GM23338 (cell line): Measurements from ENCODE around the gene HIVEP3. TPM values are rescaled to one million over a fixed set of nuclear protein-coding genes. Genes with fewer than 3 reads are reported as not detected.

Experiments
- ATAC-seq: fragments of 200-7000 bp; cut with Tn5 transposase; 3 replicates; pipeline ENCODE4 v1.9.1; 2020
- DNase-seq: peaks from one replicate; pipeline ENCODE4 v3.0.0-alpha.2; 2015; ENCODE audit warnings: low spot score
- H2AFZ ChIP-seq: fragments of 200-600 bp; sonication (generic); 2 replicates; pipeline ENCODE4 v1.8.0; 2016; ENCODE audit warnings: antibody characterized with exemption, mild to moderate bottlenecking, moderate library complexity
- H3F3A ChIP-seq: fragments of 200-600 bp; sonication (generic); replicated peaks from 2 replicates; pipeline ENCODE4 v1.8.0; 2017; ENCODE audit warnings: antibody characterized with exemption, mixed run types, low read depth
- H3K27ac ChIP-seq: fragments of 200-600 bp; sonication (generic); 2 replicates; pipeline ENCODE4 v1.6.1; 2016; ENCODE audit warnings: low read depth
- H3K27me3 ChIP-seq: fragments of 200-600 bp; sonication (generic); 2 replicates; pipeline ENCODE4 v1.8.0; 2016; ENCODE audit warnings: mild to moderate bottlenecking, mixed run types, moderate library complexity; ENCODE audit not compliant: insufficient read depth
- H3K36me3 ChIP-seq: fragments of 200-600 bp; sonication (generic); 2 replicates; pipeline ENCODE4 v1.8.0; 2016; ENCODE audit warnings: mild to moderate bottlenecking; ENCODE audit not compliant: insufficient read depth
- H3K4me1 ChIP-seq: fragments of 200-600 bp; sonication (generic); 2 replicates; pipeline ENCODE4 v1.8.0; 2016; ENCODE audit warnings: mild to moderate bottlenecking, moderate library complexity; ENCODE audit not compliant: insufficient read depth
- H3K4me2 ChIP-seq: fragments of 200-600 bp; sonication (generic); 2 replicates; pipeline ENCODE4 v1.7.1; 2017; ENCODE audit warnings: mixed run types
- H3K4me3 ChIP-seq: fragments of 200-600 bp; sonication (generic); 2 replicates; pipeline ENCODE4 v1.6.1; 2016; ENCODE audit warnings: mixed run types
- H3K79me2 ChIP-seq: fragments of 200-600 bp; sonication (generic); replicated peaks from 2 replicates; pipeline ENCODE4 v1.8.0; 2017; ENCODE audit warnings: mild to moderate bottlenecking; ENCODE audit not compliant: insufficient read depth
- H3K9me2 ChIP-seq: fragments of 200-600 bp; sonication (generic); 2 replicates; pipeline ENCODE4 v1.8.0; 2017; ENCODE audit not compliant: insufficient read depth
- H4K20me1 ChIP-seq: fragments of 200-600 bp; sonication (generic); replicated peaks from 2 replicates; pipeline ENCODE4 v1.8.0; 2017; ENCODE audit warnings: mild to moderate bottlenecking; ENCODE audit not compliant: insufficient read depth
- H3K27ac Mint-ChIP-seq: 2 replicates; pipeline ENCODE4 v1.8.0; 2020; ENCODE audit warnings: inconsistent platforms, mild to moderate bottlenecking, moderate library complexity, mixed read lengths
- H3K27me3 Mint-ChIP-seq: 3 replicates; pipeline ENCODE4 v1.8.0; 2022; ENCODE audit warnings: low read depth, mild to moderate bottlenecking, moderate library complexity, mixed read lengths, inconsistent platforms; ENCODE audit not compliant: insufficient read depth, poor library complexity
- H3K36me3 Mint-ChIP-seq: 3 replicates; pipeline ENCODE4 v1.8.0; 2021; ENCODE audit warnings: low read depth, mild to moderate bottlenecking, inconsistent platforms, moderate library complexity, mixed read lengths
- H3K4me1 Mint-ChIP-seq: 3 replicates; pipeline ENCODE4 v1.8.0; 2020; ENCODE audit warnings: mild to moderate bottlenecking, inconsistent platforms, mixed read lengths
- H3K4me3 Mint-ChIP-seq: 3 replicates; pipeline ENCODE4 v1.8.0; 2021; ENCODE audit warnings: moderate library complexity, mild to moderate bottlenecking, inconsistent platforms, mixed read lengths
- H3K9me3 Mint-ChIP-seq: 3 replicates; pipeline ENCODE4 v1.8.0; 2020; ENCODE audit warnings: moderate library complexity, mild to moderate bottlenecking, inconsistent platforms, mixed read lengths
- CREB1 ChIP-seq: fragments of 250-450 bp; sonication (Bioruptor Pico); IDR thresholded peaks from 2 replicates; pipeline ENCODE4 v1.5.0; 2020; ENCODE audit warnings: low read depth, mild to moderate bottlenecking, moderate library complexity
- ETS1 ChIP-seq: IDR thresholded peaks from 2 replicates; pipeline ENCODE4 v1.6.1; 2016; ENCODE audit warnings: antibody characterized with exemption
- EZH2 ChIP-seq: fragments of 200-600 bp; sonication (generic); IDR thresholded peaks from one replicate; pipeline ENCODE4 v1.8.0; 2017; ENCODE audit warnings: antibody characterized with exemption, mild to moderate bottlenecking, low read depth; ENCODE audit not compliant: unreplicated experiment
- EZH2phosphoT487 ChIP-seq: fragments of 200-600 bp; sonication (generic); IDR thresholded peaks from one replicate; pipeline ENCODE4 v1.8.1; 2018; ENCODE audit warnings: antibody characterized with exemption; ENCODE audit not compliant: unreplicated experiment
- JUNB ChIP-seq: IDR thresholded peaks from one replicate; pipeline ENCODE4 v1.6.1; 2016; ENCODE audit warnings: antibody characterized with exemption; ENCODE audit not compliant: unreplicated experiment
- NANOG ChIP-seq: IDR thresholded peaks from 2 replicates; pipeline ENCODE4 v1.6.1; 2016; ENCODE audit warnings: antibody characterized with exemption, borderline replicate concordance
- POLR2AphosphoS5 ChIP-seq: IDR thresholded peaks from 2 replicates; pipeline ENCODE4 v1.6.1; 2016; ENCODE audit warnings: antibody characterized with exemption, low read depth
- REST ChIP-seq: IDR thresholded peaks from one replicate; pipeline ENCODE4 v1.6.1; 2018; ENCODE audit warnings: antibody characterized with exemption; ENCODE audit not compliant: unreplicated experiment
- STAT1 ChIP-seq: IDR thresholded peaks from one replicate; pipeline ENCODE4 v1.6.1; 2016; ENCODE audit warnings: antibody characterized with exemption; ENCODE audit not compliant: unreplicated experiment
- ZNF114 ChIP-seq: fragments of 250-450 bp; sonication (Bioruptor Pico); IDR thresholded peaks from 2 replicates; pipeline ENCODE4 v1.5.0; 2020; ENCODE audit warnings: mild to moderate bottlenecking, moderate library complexity
- ZNF331 ChIP-seq: fragments of 250-450 bp; sonication (Bioruptor Pico); IDR thresholded peaks from 2 replicates; pipeline ENCODE4 v1.5.0; 2020; ENCODE audit warnings: low read depth, mild to moderate bottlenecking, moderate library complexity
- ZNF462 ChIP-seq: fragments of 250-450 bp; sonication (Bioruptor Pico); IDR thresholded peaks from 2 replicates; pipeline ENCODE4 v1.5.0; 2020; ENCODE audit warnings: mild to moderate bottlenecking, moderate library complexity
- polyA plus RNA-seq: library from polyadenylated mRNA; unstranded; fragments of >200 nt; fragmentation: Nextera tagmentation; extraction: Ambion mirVana; gene quantifications from 2 replicates; pipeline ENCODE4 v1.2.1, GENCODE V29; 2016
- total RNA-seq: library from RNA; depleted of rRNA; stranded (reverse); fragments of >200 nt; shearing (Covaris generic); gene quantifications from 2 replicates; pipeline ENCODE4 v1.2.3, GENCODE V29; 2014
- TF ChIP-seq, protein P1 (sequence below), 2 experiments: fragments of 200-600 bp in 1 of 2; sonication (generic) in 1 of 2; conservative IDR thresholded peaks; 2 replicates each; pipeline versions ENCODE4 v1.5.1 to v1.6.1; 2016 to 2017; ENCODE audit warnings: antibody characterized with exemption in 2 of 2, low read depth in 2 of 2, mild to moderate bottlenecking in 2 of 2, moderate library complexity in 1 of 2

The HIVEP3 gene
- total and polyA plus RNA-seq, 2 experiments from 2014 or later, result 0.14 to 0.24 TPM

DNA sequence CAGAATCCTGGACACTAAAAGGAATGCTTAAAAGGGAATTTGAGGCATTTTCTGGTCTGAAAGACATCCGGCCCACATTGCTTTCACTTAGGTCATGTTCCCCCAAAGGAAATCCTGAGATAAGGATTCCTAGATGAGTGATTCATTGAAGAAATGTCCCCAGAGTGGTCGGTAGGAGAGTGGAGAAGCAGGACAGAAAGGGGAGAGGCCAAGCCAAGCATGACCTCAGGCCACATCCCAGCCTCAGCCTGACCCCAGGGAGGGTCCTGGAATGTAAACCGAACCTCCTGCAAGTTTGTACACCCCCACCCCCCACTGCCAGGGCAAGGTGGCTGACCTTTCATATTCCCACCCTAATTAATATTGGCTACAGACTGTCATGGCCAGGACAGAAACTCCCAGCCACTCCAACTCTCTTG, 16.6 kb downstream of the HIVEP3 start (continued):
- TF ChIP-seq ZNF331, result no peak

DNA sequence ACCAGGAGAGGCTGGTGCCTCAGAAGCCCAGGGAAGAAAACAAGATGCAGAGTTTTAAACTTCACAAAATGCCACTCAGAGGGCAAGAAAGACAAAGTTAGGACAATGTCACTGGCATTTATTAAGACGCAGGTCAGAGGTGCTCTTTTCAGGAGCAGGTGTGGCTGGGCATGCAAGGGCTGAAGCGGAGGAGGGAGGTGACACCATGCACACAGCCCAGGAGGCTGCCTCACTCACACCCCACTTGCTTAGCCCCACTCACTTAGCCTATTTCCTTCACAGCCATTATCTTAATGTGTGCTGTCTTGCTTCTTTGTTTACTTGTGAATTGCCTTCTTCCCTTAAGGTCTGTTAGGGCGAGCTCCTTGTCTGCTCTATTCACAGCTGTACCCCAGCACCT, 17.2 kb downstream of the HIVEP3 start:
- H3K4me1 Mint-ChIP-seq, result peaks cover 31% of the 10 kb centered on the region
- Histone ChIP-seq H3K9me2 (peaks cover 8% of the 10 kb centered on the region; the same call in 1 of the 2 replicates), H3K4me1 (peaks cover 3% of the 10 kb centered on the region; the same call in 1 of the 2 replicates), H3K27me3 (no peaks in the 10 kb centered on the region), H3F3A (no peaks in the 10 kb centered on the region), H3K4me2 (no peak overlapping the region), H3K27ac (no peak overlapping the region), H3K36me3 (no peaks in the 10 kb centered on the region), H3K4me3 (no peak overlapping the region), H2AFZ (no peak overlapping the region), H4K20me1 (no peaks in the 10 kb centered on the region), H3K79me2 (no peaks in the 10 kb centered on the region)
- H3K9me3 Mint-ChIP-seq, result no peaks in the 10 kb centered on the region
- DNase-seq (no peak), ATAC-seq (peak; percentile 41)
- H3K27ac Mint-ChIP-seq, result no peak overlapping the region
- H3K36me3 Mint-ChIP-seq, result no peaks in the 10 kb centered on the region
- peaks cover 6% of the 10 kb centered on the region for H3K27me3 Mint-ChIP-seq
- TF ChIP-seq EZH2 (no peak), ZNF331 (no peak), CREB1 (CRISPR knock-in tag) (no peak), ZNF462 (CRISPR knock-in tag) (no peak), REST (no peak), POLR2AphosphoS5 (no peak), EZH2phosphoT487 (no peak), NANOG (no peak), STAT1 (no peak), ZNF114 (no peak), JUNB (no peak), ETS1 (no peak)
- TF ChIP-seq, protein P1, sequence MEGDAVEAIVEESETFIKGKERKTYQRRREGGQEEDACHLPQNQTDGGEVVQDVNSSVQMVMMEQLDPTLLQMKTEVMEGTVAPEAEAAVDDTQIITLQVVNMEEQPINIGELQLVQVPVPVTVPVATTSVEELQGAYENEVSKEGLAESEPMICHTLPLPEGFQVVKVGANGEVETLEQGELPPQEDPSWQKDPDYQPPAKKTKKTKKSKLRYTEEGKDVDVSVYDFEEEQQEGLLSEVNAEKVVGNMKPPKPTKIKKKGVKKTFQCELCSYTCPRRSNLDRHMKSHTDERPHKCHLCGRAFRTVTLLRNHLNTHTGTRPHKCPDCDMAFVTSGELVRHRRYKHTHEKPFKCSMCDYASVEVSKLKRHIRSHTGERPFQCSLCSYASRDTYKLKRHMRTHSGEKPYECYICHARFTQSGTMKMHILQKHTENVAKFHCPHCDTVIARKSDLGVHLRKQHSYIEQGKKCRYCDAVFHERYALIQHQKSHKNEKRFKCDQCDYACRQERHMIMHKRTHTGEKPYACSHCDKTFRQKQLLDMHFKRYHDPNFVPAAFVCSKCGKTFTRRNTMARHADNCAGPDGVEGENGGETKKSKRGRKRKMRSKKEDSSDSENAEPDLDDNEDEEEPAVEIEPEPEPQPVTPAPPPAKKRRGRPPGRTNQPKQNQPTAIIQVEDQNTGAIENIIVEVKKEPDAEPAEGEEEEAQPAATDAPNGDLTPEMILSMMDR (conservative IDR thresholded peaks at IDR 0.05; ENCODE audit: low read depth in 2 of 2), result no peak
- no peak overlapping the region for H3K4me3 Mint-ChIP-seq
